Hematopoietic multipotent progenitor cell (in vitro differentiated cells): ENCODE results near the gene TSPAN32. TPM values are rescaled to one million over a fixed set of nuclear protein-coding genes. Genes with fewer than 3 reads are reported as not detected.

ENCODE experiments used
- DNase-seq, 3 donors: peaks; one replicate each; pipeline ENCODE4 v3.0.0-alpha.2; 2011 to 2015; ENCODE audit warnings: low read depth in 2 of 3, low spot score in 2 of 3
- total RNA-seq: library from RNA; depleted of rRNA; stranded (reverse); fragments of >200 nt; gene quantifications from one replicate; pipeline ENCODE4 v1.2.3, GENCODE V29; 2012

Gene TSPAN32
- total RNA-seq, 1 donor = 92.6 TPM

GRCh38 chr11:2313051-2313951, 11.5 kb downstream of the TSPAN32 start:
- no peak for DNase-seq

- no peak for DNase-seq
Measured at GRCh38 chr11:2314136-2314524, 12.3 kb downstream of the TSPAN32 start.

GRCh38 chr11:2314525-2315394, 12.9 kb downstream of the TSPAN32 start:
- peak in 2 of 3 donors; percentile 52 to 76 for DNase-seq

GRCh38 chr11:2315395-2316168, 13.8 kb downstream of the TSPAN32 start:
- no peak for DNase-seq

GRCh38 chr11:2316169-2316962, 14.6 kb downstream of the TSPAN32 start:
- no peak for DNase-seq

GRCh38 chr11:2316963-2317244, 15.1 kb downstream of the TSPAN32 start:
- DNase-seq = no peak

- DNase-seq = no peak
Measured at GRCh38 chr11:2317354-2318050, 15.7 kb downstream of the TSPAN32 start.

GRCh38 chr11:2318123-2318522, 16.3 kb downstream of the TSPAN32 start:
- no peak for DNase-seq

- DNase-seq = no peak
Measured at GRCh38 chr11:2318707-2319106, 16.9 kb downstream of the TSPAN32 start.

- DNase-seq = no peak
Measured at GRCh38 chr11:2319791-2320472, 18.1 kb downstream of the TSPAN32 start.

GRCh38 chr11:2320568-2321310, 18.9 kb downstream of the TSPAN32 start:
- DNase-seq = no peak

- DNase-seq = no peak
Measured at GRCh38 chr11:2321311-2321683, 19.5 kb downstream of the TSPAN32 start.

- DNase-seq = no peak
Measured at GRCh38 chr11:2325123-2325522, 23.3 kb downstream of the TSPAN32 start.

GRCh38 chr11:2325719-2326118, 23.9 kb downstream of the TSPAN32 start:
- DNase-seq = no peak

- no peak for DNase-seq
Measured at GRCh38 chr11:2327032-2327431, 25.2 kb downstream of the TSPAN32 start.

- DNase-seq = no peak
Measured at GRCh38 chr11:2328021-2328420, 26.2 kb downstream of the TSPAN32 start.

GRCh38 chr11:2328656-2329354, 27.0 kb downstream of the TSPAN32 start:
- DNase-seq = no peak

- no peak for DNase-seq
Measured at GRCh38 chr11:2329551-2329950, 27.7 kb downstream of the TSPAN32 start.
